ENCODE results near the gene RYK. TPM values are rescaled to one million over a fixed set of nuclear protein-coding genes. Genes with fewer than 3 reads are reported as not detected.
"Not testable (repeated sequence)": the region's sequence is repeated elsewhere in the genome, so short reads cannot be mapped to it uniquely, and the experiment has no call there.

Gene RYK
- total RNA-seq, 4 donors from 2014 or later = 54.3 to 225 (median 138) TPM

DNA sequence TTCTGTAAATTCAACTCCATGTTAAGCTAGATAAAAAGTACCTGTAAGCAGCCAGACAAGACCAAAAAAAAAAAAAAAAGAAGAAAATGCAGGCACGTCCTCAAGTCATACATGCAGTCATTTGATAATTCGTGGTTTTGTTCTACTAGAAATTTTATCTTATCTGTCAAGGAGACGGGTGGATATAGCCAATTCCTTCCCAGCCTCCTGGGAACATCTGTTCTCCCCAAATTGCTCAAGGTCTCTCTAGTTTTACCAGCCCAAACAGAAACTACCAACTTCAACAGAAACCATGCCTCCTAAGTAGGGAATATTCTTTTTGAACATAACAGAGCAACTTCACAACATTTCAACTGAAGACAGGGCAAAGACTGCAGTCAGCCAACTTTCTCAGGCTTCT is 19.5 kb downstream of the RYK start:
- TF ChIP-seq, protein P1, sequence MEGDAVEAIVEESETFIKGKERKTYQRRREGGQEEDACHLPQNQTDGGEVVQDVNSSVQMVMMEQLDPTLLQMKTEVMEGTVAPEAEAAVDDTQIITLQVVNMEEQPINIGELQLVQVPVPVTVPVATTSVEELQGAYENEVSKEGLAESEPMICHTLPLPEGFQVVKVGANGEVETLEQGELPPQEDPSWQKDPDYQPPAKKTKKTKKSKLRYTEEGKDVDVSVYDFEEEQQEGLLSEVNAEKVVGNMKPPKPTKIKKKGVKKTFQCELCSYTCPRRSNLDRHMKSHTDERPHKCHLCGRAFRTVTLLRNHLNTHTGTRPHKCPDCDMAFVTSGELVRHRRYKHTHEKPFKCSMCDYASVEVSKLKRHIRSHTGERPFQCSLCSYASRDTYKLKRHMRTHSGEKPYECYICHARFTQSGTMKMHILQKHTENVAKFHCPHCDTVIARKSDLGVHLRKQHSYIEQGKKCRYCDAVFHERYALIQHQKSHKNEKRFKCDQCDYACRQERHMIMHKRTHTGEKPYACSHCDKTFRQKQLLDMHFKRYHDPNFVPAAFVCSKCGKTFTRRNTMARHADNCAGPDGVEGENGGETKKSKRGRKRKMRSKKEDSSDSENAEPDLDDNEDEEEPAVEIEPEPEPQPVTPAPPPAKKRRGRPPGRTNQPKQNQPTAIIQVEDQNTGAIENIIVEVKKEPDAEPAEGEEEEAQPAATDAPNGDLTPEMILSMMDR (IDR thresholded peaks at IDR 0.05) = no peak
- no peak for TF ChIP-seq POLR2A (IDR thresholded peaks at IDR 0.05)
- intact Hi-C loops (cut with DNase I; ENCODE audit: low total_unique reads) = no loop called here
- peaks cover 0 to 4% of the 10 kb centered on the region in 2 donors for H3K4me1 ChIP-seq
- no peaks in the 10 kb centered on the region for H3K9me3 ChIP-seq
- no peak overlapping the region for H3K27ac ChIP-seq
- H3K36me3 ChIP-seq = no peaks in the 10 kb centered on the region
- no peak for DNase-seq
- no peaks in the 10 kb centered on the region for H3K27me3 ChIP-seq
- H3K4me3 ChIP-seq = no peak overlapping the region

GRCh38 chr3:134229038-134229437 is 21.6 kb downstream of the RYK start:
- Histone ChIP-seq H3K9me3 (no peaks in the 10 kb centered on the region), H3K27me3 (no peaks in the 10 kb centered on the region), H3K27ac (no peak overlapping the region), H3K36me3 (no peaks in the 10 kb centered on the region), H3K4me3 (no peak overlapping the region), H3K4me1 (peaks cover 0 to 4% of the 10 kb centered on the region in 2 donors)
- TF ChIP-seq, protein P1 (IDR thresholded peaks at IDR 0.05) = no peak
- TF ChIP-seq POLR2A (IDR thresholded peaks at IDR 0.05) = no peak
- intact Hi-C loops (cut with DNase I; ENCODE audit: low total_unique reads) = no loop called here
- DNase-seq = no peak

GRCh38 chr3:134228479-134228878 is 22.2 kb downstream of the RYK start:
- no peak for DNase-seq
- H3K4me3 ChIP-seq = no peak overlapping the region
- intact Hi-C loops (cut with DNase I; ENCODE audit: low total_unique reads) = no loop called here
- no peaks in the 10 kb centered on the region for H3K27me3 ChIP-seq
- no peak overlapping the region for H3K27ac ChIP-seq
- H3K36me3 ChIP-seq = no peaks in the 10 kb centered on the region
- H3K4me1 ChIP-seq = peaks cover 0 to 4% of the 10 kb centered on the region in 2 donors
- no peak for TF ChIP-seq POLR2A (IDR thresholded peaks at IDR 0.05)
- TF ChIP-seq, protein P1 (IDR thresholded peaks at IDR 0.05) = no peak
- no peaks in the 10 kb centered on the region for H3K9me3 ChIP-seq

- no peak overlapping the region for H3K27ac ChIP-seq
- H3K36me3 ChIP-seq = no peaks in the 10 kb centered on the region
- intact Hi-C loops (cut with DNase I; ENCODE audit: low total_unique reads) = no loop called here
- no peak overlapping the region for H3K4me3 ChIP-seq
- H3K4me1 ChIP-seq = peaks cover 0 to 4% of the 10 kb centered on the region in 2 donors
- H3K27me3 ChIP-seq = no peaks in the 10 kb centered on the region
- DNase-seq = no peak
- TF ChIP-seq, protein P1 (IDR thresholded peaks at IDR 0.05) = no peak
- no peak for TF ChIP-seq POLR2A (IDR thresholded peaks at IDR 0.05)
- no peaks in the 10 kb centered on the region for H3K9me3 ChIP-seq
Observed at GRCh38 chr3:134228035-134228434, 22.6 kb downstream of the RYK start.

- H3K9me3 ChIP-seq; H3K36me3 ChIP-seq; DNase-seq; intact Hi-C loops (cut with DNase I; ENCODE audit: low total_unique reads); H3K4me3 ChIP-seq; H3K27me3 ChIP-seq; H3K27ac ChIP-seq; H3K4me1 ChIP-seq: not testable (repeated sequence)
Observed at GRCh38 chr3:134224796-134225156, 25.9 kb downstream of the RYK start.

GRCh38 chr3:134222835-134223234 is 27.8 kb downstream of the RYK start:
- no peaks in the 10 kb centered on the region for H3K9me3 ChIP-seq
- H3K27me3 ChIP-seq = no peaks in the 10 kb centered on the region
- TF ChIP-seq, protein P1 (IDR thresholded peaks at IDR 0.05) = no peak
- no peak for TF ChIP-seq POLR2A (IDR thresholded peaks at IDR 0.05)
- no peaks in the 10 kb centered on the region for H3K4me1 ChIP-seq
- no peak overlapping the region for H3K4me3 ChIP-seq
- H3K27ac ChIP-seq = no peak overlapping the region
- H3K36me3 ChIP-seq = no peaks in the 10 kb centered on the region
- intact Hi-C loops (cut with DNase I; ENCODE audit: low total_unique reads) = no loop called here
- no peak for DNase-seq
